Dendritic cell treated with granulocyte-macrophage colony-stimulating factor and Interleukin-4, amounts not matched to agents 40 ng/mL and 50 ng/mL, for 4 days (primary cell): Measurements from ENCODE around the gene ADGRF3.

Source experiments
- H3K27ac Mint-ChIP-seq: one replicate; pipeline ENCODE4 v1.8.0; 2022; ENCODE audit warnings: mild to moderate bottlenecking, mixed read lengths
- H3K27me3 Mint-ChIP-seq: one replicate; pipeline ENCODE4 v1.8.0; 2022; ENCODE audit warnings: mild to moderate bottlenecking, mixed read lengths
- H3K36me3 Mint-ChIP-seq: one replicate; pipeline ENCODE4 v1.8.0; 2022; ENCODE audit warnings: low read depth, mixed read lengths
- H3K4me1 Mint-ChIP-seq: one replicate; pipeline ENCODE4 v1.8.0; 2022; ENCODE audit warnings: low read depth, mixed read lengths
- H3K4me3 Mint-ChIP-seq: one replicate; pipeline ENCODE4 v1.8.0; 2022; ENCODE audit warnings: mild to moderate bottlenecking, moderate library complexity, mixed read lengths
- H3K9me3 Mint-ChIP-seq: one replicate; pipeline ENCODE4 v1.8.0; 2022; ENCODE audit warnings: mixed read lengths
- intact Hi-C: fragments of 100-400 bp; cut with micrococcal nuclease; formaldehyde crosslinking; loops from one replicate; pipeline ENCODE4 v1.15.0; 2022

ADGRF3 gene

GRCh38 chr2:26298286-26298637 lies 48.3 kb downstream of the ADGRF3 start:
- Mint-ChIP-seq H3K4me3 (no peak overlapping the region), H3K27ac (no peak overlapping the region), H3K27me3 (peaks cover 3% of the 10 kb centered on the region), H3K36me3 (no peaks in the 10 kb centered on the region), H3K4me1 (no peaks in the 10 kb centered on the region), H3K9me3 (no peaks in the 10 kb centered on the region)
- intact Hi-C loops: loop anchor here (5.0 kb wide), 1 partner anchor 34 kb away; no protein-coding TSS in a partner anchor

- Mint-ChIP-seq H3K4me3 (no peak overlapping the region), H3K9me3 (no peaks in the 10 kb centered on the region), H3K27me3 (peaks cover 3% of the 10 kb centered on the region), H3K36me3 (no peaks in the 10 kb centered on the region), H3K4me1 (peaks cover 6% of the 10 kb centered on the region), H3K27ac (no peak overlapping the region)
- intact Hi-C loops: loop anchor here (5.0 kb wide), 1 partner anchor 35 kb away; no protein-coding TSS in a partner anchor
Measured at GRCh38 chr2:26297061-26297460, 49.5 kb downstream of the ADGRF3 start.

GRCh38 chr2:26295511-26295910 lies 51.1 kb downstream of the ADGRF3 start:
- no peak overlapping the region for H3K4me3 Mint-ChIP-seq
- intact Hi-C loops: loop anchor here (5.0 kb wide), 1 partner anchor 37 kb away; no protein-coding TSS in a partner anchor
- H3K9me3 Mint-ChIP-seq: no peaks in the 10 kb centered on the region
- H3K27ac Mint-ChIP-seq: no peak overlapping the region
- H3K4me1 Mint-ChIP-seq: peaks cover 6% of the 10 kb centered on the region
- peaks cover 14% of the 10 kb centered on the region for H3K36me3 Mint-ChIP-seq
- peaks cover 3% of the 10 kb centered on the region for H3K27me3 Mint-ChIP-seq

- H3K27ac Mint-ChIP-seq: no peak overlapping the region
- no peaks in the 10 kb centered on the region for H3K9me3 Mint-ChIP-seq
- peaks cover 6% of the 10 kb centered on the region for H3K4me1 Mint-ChIP-seq
- H3K4me3 Mint-ChIP-seq: no peak overlapping the region
- peaks cover 34% of the 10 kb centered on the region for H3K36me3 Mint-ChIP-seq
- intact Hi-C loops: no loop called here
- peaks cover 3% of the 10 kb centered on the region for H3K27me3 Mint-ChIP-seq
Measured at GRCh38 chr2:26292646-26293045, 53.9 kb downstream of the ADGRF3 start.

GRCh38 chr2:26290001-26290400 lies 56.6 kb downstream of the ADGRF3 start:
- Mint-ChIP-seq H3K9me3 (no peaks in the 10 kb centered on the region), H3K27ac (no peak overlapping the region), H3K27me3 (no peaks in the 10 kb centered on the region), H3K4me1 (peaks cover 6% of the 10 kb centered on the region), H3K36me3 (peaks cover 59% of the 10 kb centered on the region), H3K4me3 (no peak overlapping the region)
- intact Hi-C loops: no loop called here

GRCh38 chr2:26285931-26286330 lies 60.7 kb downstream of the ADGRF3 start:
- Mint-ChIP-seq H3K4me3 (no peak overlapping the region), H3K4me1 (no peaks in the 10 kb centered on the region), H3K36me3 (peaks cover 87% of the 10 kb centered on the region), H3K27ac (no peak overlapping the region), H3K27me3 (no peaks in the 10 kb centered on the region), H3K9me3 (no peaks in the 10 kb centered on the region)
- intact Hi-C loops: no loop called here

GRCh38 chr2:26284132-26284531 lies 62.5 kb downstream of the ADGRF3 start:
- no peaks in the 10 kb centered on the region for H3K9me3 Mint-ChIP-seq
- peaks cover 90% of the 10 kb centered on the region for H3K36me3 Mint-ChIP-seq
- H3K4me1 Mint-ChIP-seq: no peaks in the 10 kb centered on the region

GRCh38 chr2:26283606-26284005 lies 63.0 kb downstream of the ADGRF3 start:
- H3K27ac Mint-ChIP-seq: no peak overlapping the region
- H3K27me3 Mint-ChIP-seq: no peaks in the 10 kb centered on the region
- H3K4me1 Mint-ChIP-seq: no peaks in the 10 kb centered on the region
- no peaks in the 10 kb centered on the region for H3K9me3 Mint-ChIP-seq
- H3K4me3 Mint-ChIP-seq: no peak overlapping the region
- H3K36me3 Mint-ChIP-seq: peaks cover 93% of the 10 kb centered on the region
- intact Hi-C loops: no loop called here

More at GRCh38 chr2:26284132-26284531, 62.5 kb downstream of the ADGRF3 start:
- H3K4me3 Mint-ChIP-seq: no peak overlapping the region
- H3K27me3 Mint-ChIP-seq: no peaks in the 10 kb centered on the region
- H3K27ac Mint-ChIP-seq: no peak overlapping the region
- intact Hi-C loops: no loop called here

GRCh38 chr2:26281226-26281625 lies 65.4 kb downstream of the ADGRF3 start:
- Mint-ChIP-seq H3K4me3 (no peak overlapping the region), H3K4me1 (no peaks in the 10 kb centered on the region), H3K9me3 (no peaks in the 10 kb centered on the region), H3K27ac (no peak overlapping the region), H3K36me3 (peaks cover 93% of the 10 kb centered on the region), H3K27me3 (no peaks in the 10 kb centered on the region)
- intact Hi-C loops: no loop called here

GRCh38 chr2:26279886-26280285 lies 66.7 kb downstream of the ADGRF3 start:
- Mint-ChIP-seq H3K9me3 (no peaks in the 10 kb centered on the region), H3K27ac (no peak overlapping the region), H3K36me3 (peaks cover 94% of the 10 kb centered on the region), H3K27me3 (no peaks in the 10 kb centered on the region), H3K4me1 (peaks cover 7% of the 10 kb centered on the region), H3K4me3 (no peak overlapping the region)
- intact Hi-C loops: loop anchor here (5.0 kb wide), 1 partner anchor 38 kb away; the partner anchor contains the start of genes HADHA and HADHB

- no peak overlapping the region for H3K27ac Mint-ChIP-seq
- H3K36me3 Mint-ChIP-seq: peaks cover 79% of the 10 kb centered on the region
Measured at GRCh38 chr2:26276484-26277227, 69.9 kb downstream of the ADGRF3 start.

GRCh38 chr2:26274058-26274613 lies 72.5 kb downstream of the ADGRF3 start:
- H3K36me3 Mint-ChIP-seq: peaks cover 68% of the 10 kb centered on the region
- intact Hi-C loops: no loop called here
- no peak overlapping the region for H3K27ac Mint-ChIP-seq
- no peak overlapping the region for H3K4me3 Mint-ChIP-seq
- no peaks in the 10 kb centered on the region for H3K9me3 Mint-ChIP-seq
- peaks cover 27% of the 10 kb centered on the region for H3K4me1 Mint-ChIP-seq
- H3K27me3 Mint-ChIP-seq: no peaks in the 10 kb centered on the region

More at GRCh38 chr2:26276484-26277227, 69.9 kb downstream of the ADGRF3 start:
- no peaks in the 10 kb centered on the region for H3K9me3 Mint-ChIP-seq
- peaks cover 13% of the 10 kb centered on the region for H3K4me1 Mint-ChIP-seq
- H3K4me3 Mint-ChIP-seq: no peak overlapping the region
- H3K27me3 Mint-ChIP-seq: no peaks in the 10 kb centered on the region
- intact Hi-C loops: loop anchor here (5.0 kb wide), 1 partner anchor 34 kb away; the partner anchor contains the start of genes HADHA and HADHB

GRCh38 chr2:26273501-26273900 lies 73.1 kb downstream of the ADGRF3 start:
- no peaks in the 10 kb centered on the region for H3K27me3 Mint-ChIP-seq
- intact Hi-C loops: no loop called here
- H3K4me1 Mint-ChIP-seq: peaks cover 34% of the 10 kb centered on the region
- no peak overlapping the region for H3K4me3 Mint-ChIP-seq
- H3K27ac Mint-ChIP-seq: no peak overlapping the region
- H3K9me3 Mint-ChIP-seq: no peaks in the 10 kb centered on the region
- H3K36me3 Mint-ChIP-seq: peaks cover 62% of the 10 kb centered on the region

- intact Hi-C loops: no loop called here
- Mint-ChIP-seq H3K27ac (peak overlapping the region; percentile 57), H3K9me3 (no peaks in the 10 kb centered on the region), H3K36me3 (peaks cover 59% of the 10 kb centered on the region), H3K4me3 (no peak overlapping the region), H3K27me3 (no peaks in the 10 kb centered on the region), H3K4me1 (peaks cover 40% of the 10 kb centered on the region)
Measured at GRCh38 chr2:26270373-26270772, 76.2 kb downstream of the ADGRF3 start.
